ENCODE data around the gene TGFBR1. TPM values are rescaled to one million over a fixed set of nuclear protein-coding genes. Genes with fewer than 3 reads are reported as not detected.

Gene TGFBR1
- total RNA-seq, 3 donors from 2014 or later: 14.6 to 19.6 (median 17.0) TPM

DNA sequence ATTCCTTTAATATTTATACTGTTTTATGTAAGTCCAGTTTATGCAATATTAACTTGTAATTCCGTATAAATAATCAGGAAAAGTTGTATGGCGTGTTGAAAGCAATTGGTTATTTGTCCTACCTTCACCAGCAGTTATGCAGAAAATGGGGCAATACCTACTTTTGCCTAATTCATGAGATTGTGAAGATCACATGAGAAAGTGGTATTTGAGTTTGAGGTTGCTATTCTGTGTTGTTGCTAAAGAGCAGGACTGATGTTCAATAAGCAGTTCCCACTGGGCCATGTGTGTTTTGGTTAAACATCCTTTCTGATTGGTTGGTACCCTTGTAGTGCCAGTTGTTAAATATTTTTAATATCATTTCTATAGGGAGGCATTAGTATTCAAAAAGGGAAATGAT, 3.2 kb downstream of the TGFBR1 start:
- no peaks in the 10 kb centered on the region for H3K27me3 Mint-ChIP-seq (ENCODE audit: low read depth)
- DNase-seq (no peak), ATAC-seq (no peak)
- H3K4me3 Mint-ChIP-seq: no peak overlapping the region
- H3K36me3 Mint-ChIP-seq (ENCODE audit: insufficient read depth): peaks cover 3% of the 10 kb centered on the region
- peaks cover 83% of the 10 kb centered on the region for H3K4me1 Mint-ChIP-seq (ENCODE audit: low read depth)
- no peaks in the 10 kb centered on the region for H3K9me3 Mint-ChIP-seq

GRCh38 chr9:99109522-99109921, 4.6 kb downstream of the TGFBR1 start:
- DNase-seq: no peak
- H3K9me3 Mint-ChIP-seq: no peaks in the 10 kb centered on the region
- peaks cover 84% of the 10 kb centered on the region for H3K4me1 Mint-ChIP-seq (ENCODE audit: low read depth)
- peaks cover 3% of the 10 kb centered on the region for H3K36me3 Mint-ChIP-seq (ENCODE audit: insufficient read depth)
- no peak overlapping the region for H3K4me3 Mint-ChIP-seq
- no peaks in the 10 kb centered on the region for H3K27me3 Mint-ChIP-seq (ENCODE audit: low read depth)
- ATAC-seq: no peak

DNA sequence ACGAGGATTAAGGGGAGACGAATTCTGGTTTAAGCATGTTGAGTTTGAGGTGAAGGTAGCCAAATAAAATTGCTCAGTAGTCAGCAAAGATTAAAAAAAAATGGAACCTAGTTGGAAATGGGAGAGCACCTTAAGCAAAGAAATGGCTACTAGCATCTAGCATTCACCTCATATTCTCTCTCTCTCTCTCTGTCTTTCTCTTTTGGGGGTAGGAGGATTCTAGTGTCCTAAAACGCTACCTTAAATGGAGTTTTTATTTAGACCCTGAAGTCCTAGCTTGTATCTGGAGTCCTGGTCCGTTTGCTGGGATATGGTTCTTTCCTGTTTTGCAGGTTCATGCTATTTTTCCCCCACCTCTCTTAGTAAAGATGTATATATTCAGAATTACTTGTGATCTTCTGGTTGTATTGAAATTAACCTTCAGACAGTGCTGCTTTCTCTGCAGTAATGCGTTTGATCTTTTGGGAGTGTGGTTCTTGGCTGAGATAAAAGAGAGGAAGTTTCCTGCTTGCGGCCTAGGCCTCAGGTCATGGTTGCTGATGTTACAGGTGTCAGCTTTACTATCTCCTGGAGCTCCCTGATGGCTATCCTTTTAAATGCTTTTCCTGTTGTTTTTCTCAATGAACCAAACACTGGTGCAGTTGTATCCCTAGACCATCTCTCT, 8.0 kb downstream of the TGFBR1 start:
- Mint-ChIP-seq H3K9me3 (no peaks in the 10 kb centered on the region), H3K4me3 (peak overlapping the region; percentile 66), H3K27me3 (ENCODE audit: low read depth) (no peaks in the 10 kb centered on the region), H3K4me1 (ENCODE audit: low read depth) (peaks cover 93% of the 10 kb centered on the region), H3K36me3 (ENCODE audit: insufficient read depth) (peaks cover 3% of the 10 kb centered on the region)
- peak; percentile 75 to 80 for ATAC-seq
- peak; percentile 14 for DNase-seq

- Mint-ChIP-seq H3K36me3 (ENCODE audit: insufficient read depth) (peaks cover 3% of the 10 kb centered on the region), H3K4me3 (peak overlapping the region; percentile 66), H3K27me3 (ENCODE audit: low read depth) (no peaks in the 10 kb centered on the region), H3K9me3 (no peaks in the 10 kb centered on the region), H3K4me1 (ENCODE audit: low read depth) (peaks cover 90% of the 10 kb centered on the region)
- ATAC-seq: peak in 1 of 2 donors; percentile 17
- DNase-seq: no peak
These were observed 8.6 kb downstream of the TGFBR1 start for GRCh38 chr9:99113414-99114048.

DNA sequence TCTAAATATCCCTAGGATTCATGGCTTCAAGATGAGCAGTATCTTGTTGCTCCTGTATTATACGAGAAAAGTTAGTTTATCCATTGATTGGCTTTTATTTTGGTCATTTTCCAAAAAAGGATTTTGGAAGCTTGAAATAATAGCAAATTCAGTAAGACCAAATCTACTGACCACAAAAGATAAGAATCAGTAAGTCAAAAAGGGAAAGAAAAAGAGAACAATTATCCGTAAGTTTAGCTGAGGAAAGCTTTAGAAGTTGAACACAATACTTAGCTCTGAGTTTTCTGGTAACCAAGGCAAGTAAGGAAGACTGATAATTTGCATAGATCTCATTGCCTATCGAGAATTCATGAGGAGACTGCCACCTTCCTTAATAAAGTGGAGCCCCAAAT, 9.1 kb downstream of the TGFBR1 start:
- ATAC-seq: no peak
- peaks cover 90% of the 10 kb centered on the region for H3K4me1 Mint-ChIP-seq (ENCODE audit: low read depth)
- H3K4me3 Mint-ChIP-seq: no peak overlapping the region

DNA sequence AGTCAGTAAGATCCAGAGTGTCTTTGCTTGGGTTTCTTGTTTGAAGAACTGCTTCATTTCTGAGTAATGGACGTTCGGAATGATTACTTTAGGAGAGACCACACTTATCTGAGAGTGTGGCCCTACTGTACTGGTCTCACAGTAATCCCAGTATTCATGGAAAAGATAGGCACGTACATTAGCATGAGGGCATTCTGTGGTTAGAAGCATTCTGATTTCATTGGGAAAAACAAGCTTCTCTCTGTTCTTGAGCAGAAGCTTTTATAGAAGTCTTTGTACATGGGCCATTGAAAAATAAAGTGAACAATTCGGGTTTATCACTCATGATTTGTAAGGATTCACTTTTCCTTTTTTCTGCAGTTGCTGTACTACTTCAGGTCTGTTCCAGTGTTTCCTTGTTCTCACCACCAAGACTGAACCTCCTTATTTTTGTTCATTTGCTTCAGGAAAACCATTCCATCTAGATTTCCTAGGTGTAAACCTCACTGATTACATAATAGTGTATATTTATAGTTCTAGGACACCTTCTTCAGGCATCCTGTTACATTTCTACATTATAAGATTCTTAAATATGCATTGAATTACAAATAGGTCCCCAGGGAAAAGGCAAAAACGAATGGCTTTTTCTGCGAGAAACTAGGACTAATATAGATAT, 10.1 kb downstream of the TGFBR1 start:
- Mint-ChIP-seq H3K4me1 (ENCODE audit: low read depth) (peaks cover 90% of the 10 kb centered on the region), H3K4me3 (no peak overlapping the region), H3K27me3 (ENCODE audit: low read depth) (no peaks in the 10 kb centered on the region)

More for the DNA sequence above, 9.1 kb downstream of the TGFBR1 start:
- H3K27me3 Mint-ChIP-seq (ENCODE audit: low read depth): no peaks in the 10 kb centered on the region
- H3K9me3 Mint-ChIP-seq: no peaks in the 10 kb centered on the region
- DNase-seq: no peak
- peaks cover 3% of the 10 kb centered on the region for H3K36me3 Mint-ChIP-seq (ENCODE audit: insufficient read depth)

DNA sequence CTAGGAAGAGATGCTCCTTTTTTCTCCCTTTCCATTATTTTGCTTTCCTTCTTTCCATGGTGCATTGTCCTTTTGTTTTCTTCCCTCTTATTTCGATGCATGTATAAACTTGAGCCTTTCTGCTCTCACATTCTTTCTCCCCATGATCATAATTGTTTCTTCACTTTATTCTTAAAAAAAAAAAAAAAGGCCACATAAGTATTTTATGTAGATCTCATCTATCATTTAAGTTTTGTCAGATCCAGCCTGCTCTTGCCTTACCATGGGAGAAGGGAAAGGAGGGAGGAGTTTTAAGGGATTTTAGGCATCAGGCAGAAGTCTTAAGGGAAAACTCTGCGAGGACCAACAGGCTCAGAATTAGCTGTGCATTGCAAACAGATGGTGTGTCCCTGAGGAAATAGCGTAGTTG, 11.1 kb downstream of the TGFBR1 start:
- Mint-ChIP-seq H3K27me3 (ENCODE audit: low read depth) (no peaks in the 10 kb centered on the region), H3K4me3 (no peak overlapping the region), H3K9me3 (no peaks in the 10 kb centered on the region), H3K4me1 (ENCODE audit: low read depth) (peaks cover 90% of the 10 kb centered on the region), H3K36me3 (ENCODE audit: insufficient read depth) (peaks cover 3% of the 10 kb centered on the region)
- DNase-seq (no peak), ATAC-seq (no peak)

More for the DNA sequence above, 10.1 kb downstream of the TGFBR1 start:
- DNase-seq: no peak
- H3K36me3 Mint-ChIP-seq (ENCODE audit: insufficient read depth): peaks cover 3% of the 10 kb centered on the region
- H3K9me3 Mint-ChIP-seq: no peaks in the 10 kb centered on the region
- ATAC-seq: no peak

- H3K4me3 Mint-ChIP-seq: peak overlapping the region; percentile 51
- H3K27me3 Mint-ChIP-seq (ENCODE audit: low read depth): no peaks in the 10 kb centered on the region
- peak; percentile 99 for ATAC-seq
- H3K4me1 Mint-ChIP-seq (ENCODE audit: low read depth): peaks cover 90% of the 10 kb centered on the region
- H3K36me3 Mint-ChIP-seq (ENCODE audit: insufficient read depth): peaks cover 1% of the 10 kb centered on the region
- DNase-seq: peak; percentile 13
- no peaks in the 10 kb centered on the region for H3K9me3 Mint-ChIP-seq
These were observed 14.0 kb downstream of the TGFBR1 start for GRCh38 chr9:99118782-99119466.

- Mint-ChIP-seq H3K4me3 (no peak overlapping the region), H3K36me3 (ENCODE audit: insufficient read depth) (peaks cover 4% of the 10 kb centered on the region), H3K4me1 (ENCODE audit: low read depth) (peaks cover 88% of the 10 kb centered on the region), H3K27me3 (ENCODE audit: low read depth) (no peaks in the 10 kb centered on the region), H3K9me3 (no peaks in the 10 kb centered on the region)
- ATAC-seq (no peak), DNase-seq (no peak)
These were observed 15.2 kb downstream of the TGFBR1 start for GRCh38 chr9:99119976-99120655.

DNA sequence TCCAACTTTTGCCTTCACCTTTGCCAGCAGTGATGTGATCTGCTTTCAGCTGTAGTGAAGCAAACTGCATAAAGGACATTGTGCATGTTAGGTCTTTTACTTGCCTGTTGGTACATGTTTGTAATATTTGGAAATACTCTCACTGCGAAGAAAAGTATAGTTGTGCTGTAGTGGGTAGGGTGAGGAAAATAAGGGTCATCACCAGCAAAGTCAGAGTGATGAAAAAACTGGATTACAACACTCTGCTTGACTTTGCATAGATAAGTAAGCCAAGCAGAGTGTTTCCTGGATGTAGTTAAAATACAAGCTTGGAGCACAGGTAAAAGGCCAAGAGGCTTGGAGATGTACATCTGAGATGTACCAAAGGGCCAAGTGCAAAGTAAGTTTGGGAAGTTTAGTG, 16.7 kb downstream of the TGFBR1 start:
- DNase-seq (no peak), ATAC-seq (no peak)
- H3K36me3 Mint-ChIP-seq (ENCODE audit: insufficient read depth): peaks cover 9% of the 10 kb centered on the region
- no peak overlapping the region for H3K4me3 Mint-ChIP-seq
- no peaks in the 10 kb centered on the region for H3K9me3 Mint-ChIP-seq
- peaks cover 87% of the 10 kb centered on the region for H3K4me1 Mint-ChIP-seq (ENCODE audit: low read depth)
- H3K27me3 Mint-ChIP-seq (ENCODE audit: low read depth): no peaks in the 10 kb centered on the region

DNA sequence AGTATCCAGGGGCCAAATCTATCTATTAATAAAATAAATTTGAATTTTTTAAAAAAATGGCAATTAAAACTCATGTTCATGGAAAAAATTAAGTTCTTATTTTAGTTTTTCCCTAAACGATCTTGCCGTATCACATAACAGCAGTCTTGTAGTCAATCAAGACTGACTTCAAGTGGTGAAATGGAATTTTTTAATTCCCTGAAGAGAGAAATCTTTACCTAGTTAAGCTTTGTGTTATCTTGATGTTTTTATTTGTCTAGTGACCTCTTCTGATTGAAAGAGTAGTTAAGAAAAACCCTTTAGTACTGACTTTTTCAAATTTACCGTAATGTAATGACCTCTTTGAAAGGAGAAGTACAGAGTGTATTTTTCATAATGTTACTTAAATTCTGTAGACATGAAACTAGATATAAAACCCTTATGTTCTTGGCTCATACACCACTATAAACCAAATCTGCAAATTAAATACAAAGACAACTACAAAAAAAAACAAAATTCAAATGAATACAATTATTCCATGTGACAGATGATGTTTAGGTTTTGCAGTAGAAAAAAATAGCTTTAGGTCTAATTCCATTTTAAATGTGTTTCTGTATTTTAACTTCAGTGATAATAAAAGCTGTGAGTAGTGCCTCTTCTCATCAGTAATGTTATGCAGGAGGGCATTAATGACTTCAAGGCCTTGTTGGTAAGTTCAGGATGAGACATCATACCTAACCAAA, 19.8 kb downstream of the TGFBR1 start:
- Mint-ChIP-seq H3K4me3 (no peak overlapping the region), H3K27me3 (ENCODE audit: low read depth) (no peaks in the 10 kb centered on the region), H3K4me1 (ENCODE audit: low read depth) (peaks cover 89% of the 10 kb centered on the region), H3K36me3 (ENCODE audit: insufficient read depth) (peaks cover 13% of the 10 kb centered on the region), H3K9me3 (no peaks in the 10 kb centered on the region)
- ATAC-seq (no peak), DNase-seq (no peak)

- DNase-seq: no peak
- H3K4me3 Mint-ChIP-seq: no peak overlapping the region
- no peak for ATAC-seq
- no peaks in the 10 kb centered on the region for H3K9me3 Mint-ChIP-seq
- peaks cover 88% of the 10 kb centered on the region for H3K4me1 Mint-ChIP-seq (ENCODE audit: low read depth)
- peaks cover 15% of the 10 kb centered on the region for H3K36me3 Mint-ChIP-seq (ENCODE audit: insufficient read depth)
- H3K27me3 Mint-ChIP-seq (ENCODE audit: low read depth): no peaks in the 10 kb centered on the region
These were observed 20.5 kb downstream of the TGFBR1 start for GRCh38 chr9:99125446-99125845.

DNA sequence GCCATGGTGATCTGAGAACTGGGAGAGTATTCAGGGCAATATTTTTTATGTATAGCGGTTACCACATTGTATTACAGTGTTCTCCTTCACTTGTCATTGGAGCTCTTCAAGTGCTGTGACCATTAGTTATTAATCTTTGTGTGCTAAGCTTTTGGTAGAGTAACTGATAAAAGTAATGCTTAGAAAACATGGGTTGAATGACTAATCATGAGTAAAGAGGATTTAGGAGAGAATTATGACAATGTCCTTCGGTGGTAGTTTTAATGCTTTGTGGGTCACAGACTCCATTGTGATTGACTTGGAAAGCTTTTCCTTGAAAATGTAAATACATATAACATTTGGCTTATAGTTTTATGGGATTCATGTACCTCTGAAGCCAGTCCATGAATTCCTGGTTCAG, 21.4 kb downstream of the TGFBR1 start:
- Mint-ChIP-seq H3K4me3 (no peak overlapping the region), H3K4me1 (ENCODE audit: low read depth) (peaks cover 87% of the 10 kb centered on the region), H3K9me3 (no peaks in the 10 kb centered on the region), H3K36me3 (ENCODE audit: insufficient read depth) (peaks cover 16% of the 10 kb centered on the region), H3K27me3 (ENCODE audit: low read depth) (no peaks in the 10 kb centered on the region)
- ATAC-seq (no peak), DNase-seq (no peak)

Data from activated T-cell treated with anti-CD3 and anti-CD28 coated beads, Interleukin-2, amount 50 U/mL, for 4 hours (primary cell).